Suppressor macrophage treated with lipopolysaccharide for 4 hours (primary cell): ENCODE data around the gene EIF3A.
A peak's percentile ranks its signal among the peaks of the same experiment; 100 is the strongest.

Experiments
- DNase-seq: peaks from one replicate; pipeline ENCODE4 v3.0.0-alpha.2; 2020

Gene EIF3A

DNA sequence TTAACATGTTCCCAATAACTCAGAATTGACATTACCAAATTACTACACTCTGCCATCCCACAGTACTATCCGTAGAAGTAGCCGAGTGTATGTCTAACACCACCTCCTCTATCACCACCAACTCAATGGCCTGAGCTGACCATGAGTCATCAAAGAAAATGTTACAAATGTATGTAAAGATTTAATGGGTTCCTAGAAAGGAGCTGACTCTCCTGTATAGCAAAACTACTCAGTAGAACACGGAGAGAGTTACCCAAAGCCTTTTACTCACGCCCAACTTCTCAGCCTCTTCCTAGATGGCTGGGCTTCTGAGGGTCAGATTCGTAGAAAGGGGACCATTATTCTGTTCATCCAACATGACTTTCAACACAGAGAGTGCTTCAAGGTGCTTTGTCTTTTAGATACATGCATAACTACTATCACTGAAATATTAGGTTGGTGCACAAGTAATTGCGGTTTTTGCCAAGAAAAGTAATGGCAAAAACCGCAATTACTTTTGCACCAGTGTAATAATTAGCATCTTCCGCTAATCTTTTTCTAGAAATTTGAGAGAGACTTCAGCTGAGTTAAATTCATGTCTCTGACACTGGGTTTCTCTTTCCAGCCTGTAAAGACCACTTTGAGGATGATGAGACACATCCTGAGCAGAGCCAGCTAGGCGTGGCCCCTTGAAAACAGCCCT is 75.1 kb downstream of the EIF3A start:
- peak; percentile 29 for DNase-seq

- DNase-seq, result no peak
Measured at GRCh38 chr10:119003572-119004289, 76.9 kb downstream of the EIF3A start.

- DNase-seq, result no peak
Measured at GRCh38 chr10:119001717-119002500, 78.7 kb downstream of the EIF3A start.

DNA sequence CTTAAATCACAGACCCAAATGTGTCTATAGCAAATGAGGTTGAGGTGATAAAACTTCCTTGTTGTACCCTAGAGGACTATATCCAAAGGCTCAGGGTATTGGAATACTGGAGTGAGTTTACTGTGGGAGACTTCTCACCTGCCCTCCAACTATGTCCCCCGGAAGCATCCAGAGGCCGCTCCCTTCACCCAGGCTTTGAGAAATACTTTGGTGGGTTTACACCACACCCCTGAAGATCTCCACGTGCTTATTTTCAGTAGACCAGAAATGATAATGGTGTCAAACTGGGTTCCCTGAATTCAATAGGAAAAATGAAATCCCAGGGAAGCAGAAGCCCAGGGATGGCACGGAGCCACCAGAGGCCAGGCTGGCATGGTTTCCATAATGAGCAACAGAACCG is 82.4 kb downstream of the EIF3A start:
- no peak for DNase-seq

DNA sequence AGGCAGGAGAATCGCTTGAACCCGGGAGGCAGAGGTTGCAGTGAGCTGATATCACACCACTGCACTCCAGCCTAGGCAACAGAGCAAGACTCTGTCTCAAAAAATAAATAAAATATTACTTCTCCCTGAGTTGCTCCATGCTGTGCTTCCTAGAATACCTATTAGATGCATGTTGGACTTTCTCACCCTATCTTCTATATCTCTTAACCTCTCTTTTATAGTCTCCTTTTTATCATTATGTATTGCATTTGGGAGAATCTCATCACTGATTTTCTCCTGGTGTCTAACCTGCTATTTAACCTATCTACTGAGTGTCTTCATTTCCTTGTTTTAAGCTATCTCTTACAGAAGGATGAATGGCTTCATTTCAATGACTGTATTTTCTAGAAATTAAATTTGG is 83.2 kb downstream of the EIF3A start:
- DNase-seq, result no peak

GRCh38 chr10:118995739-118996138 is 84.9 kb downstream of the EIF3A start:
- DNase-seq, result no peak

DNA sequence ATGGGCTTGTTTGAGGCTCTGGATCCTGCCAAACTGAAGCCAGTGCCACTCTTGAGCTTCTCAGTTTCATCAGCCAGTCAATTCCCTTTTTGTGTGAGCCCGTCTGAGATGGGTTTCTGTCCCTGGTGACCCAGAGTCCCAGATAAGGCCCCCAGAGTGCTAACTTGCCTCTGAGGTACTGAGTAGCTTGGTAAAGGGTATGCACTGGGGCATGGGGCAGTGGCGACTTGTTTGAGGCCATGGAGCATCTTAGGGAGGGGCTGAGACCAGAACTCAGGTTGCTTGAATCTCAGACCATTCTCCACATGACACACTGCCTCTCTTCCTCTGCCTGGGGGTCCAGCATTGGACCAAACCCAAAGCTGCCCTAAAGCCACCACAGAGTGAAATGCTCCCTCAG is 86.3 kb downstream of the EIF3A start:
- DNase-seq, result no peak

- no peak for DNase-seq
Measured at GRCh38 chr10:118993214-118993613, 87.4 kb downstream of the EIF3A start.

DNA sequence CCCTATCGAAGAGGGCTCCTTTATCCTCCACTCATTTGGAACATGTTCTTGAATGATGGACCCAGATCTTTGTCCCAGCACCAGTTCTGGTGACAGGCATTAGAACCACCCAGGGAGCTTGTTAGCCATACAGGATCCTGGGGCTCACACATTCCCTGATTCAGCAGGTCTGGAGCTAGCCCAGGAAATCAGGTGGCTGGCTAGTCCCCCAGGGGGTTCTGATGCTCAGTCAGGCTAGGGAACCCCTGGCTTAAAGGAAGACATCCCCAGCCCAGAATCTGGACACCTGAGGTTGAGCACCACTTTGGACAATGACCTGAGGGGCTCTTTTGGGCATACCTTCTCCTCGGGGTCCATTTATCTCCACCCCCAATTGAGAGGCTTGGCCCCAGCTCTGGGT is 88.1 kb downstream of the EIF3A start:
- DNase-seq, result no peak

DNA sequence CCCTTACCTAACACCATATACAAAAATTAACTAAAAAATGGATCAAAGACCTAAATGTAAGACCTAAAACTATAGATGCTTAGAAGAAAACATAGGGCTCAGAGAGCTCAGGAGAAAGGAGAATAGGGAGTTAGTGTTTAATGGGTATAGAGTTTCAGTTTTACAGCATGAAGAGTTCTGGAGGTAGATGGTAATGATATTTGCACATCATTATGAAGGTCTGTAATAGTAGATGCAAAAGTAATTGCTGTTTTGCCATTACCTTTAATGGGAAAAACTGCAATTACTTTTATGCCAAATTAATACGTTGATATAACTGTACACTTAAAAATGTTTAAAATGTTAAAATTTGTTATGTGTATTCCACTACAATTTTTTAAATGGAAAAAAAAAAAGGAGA is 90.3 kb downstream of the EIF3A start:
- no peak for DNase-seq

DNA sequence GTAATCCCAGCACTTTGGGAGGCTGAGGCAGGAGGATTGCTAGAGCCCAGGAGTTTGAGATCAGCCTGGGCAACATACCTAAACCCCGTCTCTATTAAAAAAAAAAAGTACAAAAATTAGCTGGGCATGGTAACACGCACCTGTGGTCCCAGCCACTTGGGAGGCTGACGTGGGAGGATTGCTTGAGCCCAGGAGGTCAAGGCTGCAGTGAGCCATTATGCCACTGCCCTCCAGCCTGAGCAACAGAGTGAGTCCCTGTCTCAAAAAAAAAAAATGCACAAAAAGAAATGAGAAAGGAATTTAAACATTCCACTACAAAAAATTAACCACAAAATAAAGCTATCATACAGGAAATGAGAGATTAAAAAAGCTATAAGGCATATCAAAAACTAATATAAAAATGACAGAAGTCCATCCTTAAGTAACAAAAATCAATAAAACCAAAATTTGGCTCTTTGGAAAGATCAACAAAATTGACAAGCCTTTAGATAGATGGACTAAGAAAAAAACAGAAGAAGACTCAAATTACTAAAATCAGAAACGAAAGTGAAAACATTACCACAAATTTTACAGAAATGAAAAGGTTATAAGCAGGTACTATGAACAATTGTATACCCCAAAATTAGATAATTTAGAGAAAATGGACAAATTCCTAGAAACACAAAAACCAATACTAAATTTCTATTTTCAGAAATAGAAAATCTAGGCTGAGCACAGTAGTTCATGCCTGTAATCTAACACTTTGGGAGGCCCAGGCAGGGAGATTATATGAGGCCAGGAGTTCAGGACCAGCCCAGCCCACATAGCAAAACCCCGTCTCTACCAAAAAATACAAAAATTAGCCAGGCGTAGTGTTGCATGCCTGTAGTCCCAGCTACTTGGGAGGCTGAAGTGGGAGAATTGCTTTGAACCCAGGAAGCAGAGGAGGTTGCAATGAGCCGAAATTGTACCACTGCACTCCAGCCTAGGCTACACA is 93.5 kb downstream of the EIF3A start:
- no peak for DNase-seq

- no peak for DNase-seq
Measured at GRCh38 chr10:118985576-118985975, 95.0 kb downstream of the EIF3A start.
